SU-DHL-6 (cell line): Measurements from ENCODE around the gene ANXA1.

Experiments used
- H2AFZ ChIP-seq: fragments of 200-600 bp; sonication (generic); 2 replicates; pipeline ENCODE4 v1.6.1; 2014; ENCODE audit warnings: low read depth, mild to moderate bottlenecking, moderate library complexity, mixed read lengths, antibody characterized with exemption, low read length; ENCODE audit not compliant: severe bottlenecking
- H3F3A ChIP-seq: fragments of 200-600 bp; shearing (Covaris generic); 2 replicates; pipeline ENCODE4 v1.6.0; 2016; ENCODE audit warnings: antibody characterized with exemption, mild to moderate bottlenecking; ENCODE audit not compliant: insufficient read depth
- H3K27ac ChIP-seq: fragments of 200-600 bp; sonication (generic); 2 replicates; pipeline ENCODE4 v1.5.1; 2016; ENCODE audit warnings: low read depth, mild to moderate bottlenecking, low read length, moderate library complexity, mixed read lengths
- H3K27me3 ChIP-seq: fragments of 200-600 bp; sonication (generic), shearing (Covaris generic); 2 replicates; pipeline ENCODE4 v1.6.0; 2014; ENCODE audit warnings: mild to moderate bottlenecking, low read length
- H3K36me3 ChIP-seq: fragments of 200-600 bp; sonication (generic); 2 replicates; pipeline ENCODE4 v1.6.1; 2014; ENCODE audit warnings: mild to moderate bottlenecking, low read length, mixed read lengths
- H3K4me2 ChIP-seq: fragments of 300-600, 200-600 bp; shearing (Covaris generic), sonication (generic); 2 replicates; pipeline ENCODE4 v1.6.0; 2014; ENCODE audit warnings: low read length, low read depth, mild to moderate bottlenecking; ENCODE audit not compliant: poor library complexity, severe bottlenecking
- H3K4me3 ChIP-seq: fragments of 200-600 bp; sonication (generic); 2 replicates; pipeline ENCODE4 v1.5.1; 2014; ENCODE audit warnings: antibody characterized with exemption, low read length, mild to moderate bottlenecking, mixed read lengths; ENCODE audit not compliant: insufficient read depth, poor library complexity, severe bottlenecking
- H3K79me2 ChIP-seq: fragments of 200-600 bp; sonication (generic); 2 replicates; pipeline ENCODE4 v1.6.1; 2014; ENCODE audit warnings: mild to moderate bottlenecking, low read length, moderate library complexity; ENCODE audit not compliant: insufficient read depth
- H3K9ac ChIP-seq: fragments of 200-600 bp; sonication (generic); 2 replicates; pipeline ENCODE4 v1.7.0; 2014; ENCODE audit warnings: mild to moderate bottlenecking, low read length
- H3K9me2 ChIP-seq: fragments of 200-600 bp; sonication (generic); replicated peaks from 2 replicates; pipeline ENCODE4 v1.6.1; 2014; ENCODE audit warnings: low read length; ENCODE audit not compliant: insufficient read depth
- H3K9me3 ChIP-seq: fragments of 200-600 bp; sonication (generic); 2 replicates; pipeline ENCODE4 v1.6.1; 2014; ENCODE audit warnings: low read length, mixed read lengths; ENCODE audit not compliant: insufficient read depth
- H4K20me1 ChIP-seq: fragments of 200-600 bp; sonication (generic); 2 replicates; pipeline ENCODE4 v1.6.1; 2014; ENCODE audit warnings: low read depth, mild to moderate bottlenecking, antibody characterized with exemption, low read length, moderate library complexity, mixed read lengths
- CTCF ChIP-seq: fragments of 200-600 bp; sonication (generic); IDR thresholded peaks from one replicate; pipeline ENCODE4 v1.5.1; 2017; ENCODE audit warnings: antibody characterized with exemption, mild to moderate bottlenecking, low read length, moderate library complexity; ENCODE audit not compliant: insufficient read depth, poor library complexity, severe bottlenecking
- EZH2phosphoT487 ChIP-seq: fragments of 200-600 bp; sonication (generic), shearing (Covaris generic); conservative IDR thresholded peaks from 2 replicates; pipeline ENCODE4 v1.6.1; 2018; ENCODE audit warnings: mild to moderate bottlenecking, antibody characterized with exemption, low read length, moderate library complexity, mixed read lengths

Gene ANXA1

GRCh38 chr9:73131461-73131860 lies 20.2 kb upstream of the ANXA1 start:
- peak overlapping the region; percentile 74 for H2AFZ ChIP-seq
- no peaks in the 10 kb centered on the region for H3F3A ChIP-seq
- peak overlapping the region; percentile 84 for H3K4me2 ChIP-seq
- no peaks in the 10 kb centered on the region for H3K27me3 ChIP-seq
- H3K27ac ChIP-seq, result no peak overlapping the region
- no peak overlapping the region for H3K4me3 ChIP-seq
- no peaks in the 10 kb centered on the region for H3K79me2 ChIP-seq
- 0 out of 2 replicates have a peak overlapping the region, but pooled peaks have one; percentile 43 for H3K9ac ChIP-seq
- H3K36me3 ChIP-seq, result no peaks in the 10 kb centered on the region
- no peaks in the 10 kb centered on the region for H3K9me3 ChIP-seq
- TF ChIP-seq CTCF, result no peak
- no peak for TF ChIP-seq EZH2phosphoT487
- no peaks in the 10 kb centered on the region for H4K20me1 ChIP-seq
- H3K9me2 ChIP-seq, result no peaks in the 10 kb centered on the region

- Histone ChIP-seq H2AFZ (peak overlapping the region; percentile 74), H3K79me2 (no peaks in the 10 kb centered on the region), H3K4me2 (peak overlapping the region; percentile 84), H3K36me3 (no peaks in the 10 kb centered on the region), H3K27me3 (no peaks in the 10 kb centered on the region), H3K4me3 (peak overlapping the region; percentile 51), H3K27ac (peak overlapping the region; percentile 31), H3K9ac (peak overlapping the region; percentile 43), H3F3A (no peaks in the 10 kb centered on the region), H3K9me2 (no peaks in the 10 kb centered on the region), H3K9me3 (no peaks in the 10 kb centered on the region), H4K20me1 (no peaks in the 10 kb centered on the region)
- TF ChIP-seq EZH2phosphoT487 (no peak), CTCF (no peak)
These were observed 19.5 kb upstream of the ANXA1 start for GRCh38 chr9:73132034-73132776.

GRCh38 chr9:73133022-73133651 lies 18.5 kb upstream of the ANXA1 start:
- H4K20me1 ChIP-seq, result no peaks in the 10 kb centered on the region
- peak overlapping the region; percentile 84 for H3K4me2 ChIP-seq
- no peak overlapping the region; the same call in 1 of the 2 replicates for H3K9ac ChIP-seq
- TF ChIP-seq EZH2phosphoT487, result no peak
- no peak for TF ChIP-seq CTCF
- no peaks in the 10 kb centered on the region for H3K9me3 ChIP-seq
- H3K9me2 ChIP-seq, result no peaks in the 10 kb centered on the region
- H3K79me2 ChIP-seq, result no peaks in the 10 kb centered on the region
- H3K27me3 ChIP-seq, result no peaks in the 10 kb centered on the region
- H2AFZ ChIP-seq, result peak overlapping the region; percentile 74
- no peaks in the 10 kb centered on the region for H3K36me3 ChIP-seq
- no peaks in the 10 kb centered on the region for H3F3A ChIP-seq
- H3K27ac ChIP-seq, result peak overlapping the region; percentile 31; the same call in 1 of the 2 replicates
- H3K4me3 ChIP-seq, result peak overlapping the region; percentile 51
